AG04450 (cell line): ENCODE results near the gene HMG20A. TPM values are rescaled to one million over a fixed set of nuclear protein-coding genes. Genes with fewer than 3 reads are reported as not detected.

Experiments
- CTCF ChIA-PET: fragments of 300-600, 350-600 bp; formaldehyde crosslinking; extraction: SDS; loops from one replicate; lab custom pipeline; 2022; ENCODE audit warnings: antibody characterized with exemption, inconsistent platforms; lab: Charles Lee
- POLR2A ChIA-PET: fragments of 350-600 bp; formaldehyde crosslinking; extraction: SDS; loops from one replicate; lab custom pipeline; 2021; ENCODE audit warnings: antibody characterized with exemption, inconsistent platforms; lab: Yijun Ruan, JAX
- DNase-seq: peaks from one replicate; pipeline ENCODE4 v3.0.0-alpha.2; 2011; ENCODE audit warnings: low read depth, low spot score
- H3K27ac ChIP-seq: one replicate; pipeline ENCODE4 v1.5.1; 2012; ENCODE audit warnings: low read depth, low read length, control low read depth
- H3K27me3 ChIP-seq: one replicate; pipeline ENCODE4 v1.6.0; 2012; ENCODE audit warnings: low read length; ENCODE audit not compliant: control insufficient read depth, insufficient read depth
- H3K4me3 ChIP-seq: 2 replicates; pipeline ENCODE4 v1.5.1; 2011; ENCODE audit warnings: mild to moderate bottlenecking, low read depth, low read length, control low read depth
- H3K9me3 ChIP-seq: 2 replicates; pipeline ENCODE4 v1.5.1; 2012; ENCODE audit warnings: low read length; ENCODE audit not compliant: control insufficient read depth, insufficient read depth
- CTCF ChIP-seq: IDR thresholded peaks from 2 replicates; pipeline ENCODE4 v1.5.1; 2011; ENCODE audit warnings: low read depth, low read length, control low read depth, inconsistent platforms
- polyA plus RNA-seq: library from polyadenylated mRNA; depleted of rRNA; stranded (reverse); fragments of >200 nt; gene quantifications from 2 replicates; pipeline ENCODE4 v1.2.3, GENCODE V29; 2011

The HMG20A gene
- polyA plus RNA-seq, 1 experiment: 62.5 TPM

- POLR2A ChIA-PET: no interaction called here
- no peak overlapping the region for H3K4me3 ChIP-seq
- no peak for TF ChIP-seq CTCF
- peaks cover 4% of the 10 kb centered on the region; the same call in 1 of the 2 replicates for H3K9me3 ChIP-seq
- CTCF ChIA-PET: no interaction called here
- peaks cover 4% of the 10 kb centered on the region for H3K27me3 ChIP-seq
- no peak for DNase-seq
- H3K27ac ChIP-seq: no peak overlapping the region
These were observed 89.7 kb downstream of the HMG20A start for GRCh38 chr15:77510066-77511057.

- no peak for TF ChIP-seq CTCF
- ChIA-PET POLR2A (no interaction called here), CTCF (no interaction called here)
- no peak for DNase-seq
- no peak overlapping the region for H3K27ac ChIP-seq
- H3K4me3 ChIP-seq: no peak overlapping the region
- H3K27me3 ChIP-seq: peaks cover 4% of the 10 kb centered on the region
- no peaks in the 10 kb centered on the region for H3K9me3 ChIP-seq
These were observed 91.2 kb downstream of the HMG20A start for GRCh38 chr15:77511869-77512268.

GRCh38 chr15:77513226-77513625 lies 92.5 kb downstream of the HMG20A start:
- no peak for DNase-seq
- H3K4me3 ChIP-seq: no peak overlapping the region
- H3K27ac ChIP-seq: no peak overlapping the region
- ChIA-PET POLR2A (no interaction called here), CTCF (no interaction called here)
- H3K27me3 ChIP-seq: peaks cover 4% of the 10 kb centered on the region
- H3K9me3 ChIP-seq: no peaks in the 10 kb centered on the region
- no peak for TF ChIP-seq CTCF

GRCh38 chr15:77514641-77515402 lies 94.1 kb downstream of the HMG20A start:
- H3K4me3 ChIP-seq: no peak overlapping the region
- peaks cover 6% of the 10 kb centered on the region for H3K27me3 ChIP-seq
- ChIA-PET CTCF (interaction anchor here (0.6 kb wide), 1 partner anchor 445 kb away, joined by 3 read pairs; no protein-coding TSS in a partner anchor), POLR2A (no interaction called here)
- no peak for DNase-seq
- H3K27ac ChIP-seq: no peak overlapping the region
- no peak for TF ChIP-seq CTCF
- no peaks in the 10 kb centered on the region for H3K9me3 ChIP-seq

GRCh38 chr15:77515613-77516012 lies 94.9 kb downstream of the HMG20A start:
- no peak for TF ChIP-seq CTCF

More at GRCh38 chr15:77515613-77516012, 94.9 kb downstream of the HMG20A start:
- DNase-seq: no peak
- no peak overlapping the region for H3K27ac ChIP-seq
- POLR2A ChIA-PET: no interaction called here
- no peaks in the 10 kb centered on the region for H3K9me3 ChIP-seq
- H3K27me3 ChIP-seq: peaks cover 6% of the 10 kb centered on the region
- no peak overlapping the region for H3K4me3 ChIP-seq
- CTCF ChIA-PET: no interaction called here
